HuH-7.5 (cell line): ENCODE results near the gene RNU1-4.
"Not testable (repeated sequence)": the region's sequence is repeated elsewhere in the genome, so short reads cannot be mapped to it uniquely, and the experiment has no call there.

ENCODE experiments used
- DNase-seq: peaks from one replicate; pipeline ENCODE4 v3.0.0; 2011; ENCODE audit warnings: low spot score

Gene RNU1-4

DNA sequence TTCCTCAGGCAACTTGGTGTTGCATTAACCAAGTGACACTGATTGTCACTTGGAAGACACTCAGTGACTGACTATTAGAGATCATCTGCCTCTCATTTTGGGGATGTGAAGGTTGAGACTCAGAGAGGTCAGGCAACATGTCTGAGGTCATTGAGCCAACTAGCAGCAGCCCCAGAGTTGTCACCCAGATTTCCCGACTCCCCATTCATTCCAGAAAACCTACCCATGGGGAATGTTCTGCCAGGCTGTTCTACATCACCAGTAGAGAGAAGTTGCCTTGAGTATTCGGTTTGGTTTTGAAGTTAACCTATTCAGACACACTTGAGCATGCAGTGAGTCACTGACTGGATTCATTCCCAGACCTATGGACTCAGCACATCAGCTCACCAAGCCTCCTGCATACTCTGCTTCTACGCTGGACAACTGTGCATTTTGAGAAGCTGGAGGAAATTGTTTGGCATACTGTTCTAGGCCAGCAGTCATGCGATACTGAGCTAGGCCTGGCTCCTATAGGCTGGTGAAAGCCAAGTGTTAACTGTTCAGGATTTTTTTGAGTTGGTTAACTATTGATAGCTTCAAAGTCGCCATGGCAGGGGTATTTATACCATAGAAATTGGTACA lies 29.9 kb downstream of the RNU1-4 start:
- not testable (repeated sequence) for DNase-seq

DNA sequence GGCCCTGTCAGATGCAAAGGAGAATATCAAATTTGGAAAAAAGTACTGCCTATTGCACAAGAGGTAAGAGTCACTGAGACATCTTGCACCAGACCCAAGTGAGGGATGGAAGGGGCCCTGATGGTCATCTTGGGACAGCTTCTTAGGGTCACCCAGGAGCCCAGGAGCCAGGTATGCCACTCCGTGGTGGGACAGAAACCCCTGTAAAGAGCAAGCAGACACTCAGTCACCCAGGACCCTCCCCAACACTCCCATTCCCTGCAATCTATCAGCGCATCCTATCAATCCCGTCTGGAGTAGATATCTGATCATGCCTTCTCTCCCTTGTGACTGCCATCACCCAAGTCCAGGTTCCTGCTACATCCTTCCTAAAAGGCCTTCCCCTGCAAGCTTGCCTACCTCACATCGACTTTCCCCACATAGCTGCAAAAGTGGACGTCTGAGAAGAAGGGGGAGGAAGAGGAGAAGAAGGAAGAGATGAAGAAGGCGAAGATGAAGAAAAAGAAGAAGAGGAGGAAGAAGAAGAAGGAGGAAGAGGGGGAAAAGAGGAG lies 30.7 kb downstream of the RNU1-4 start:
- not testable (repeated sequence) for DNase-seq

DNA sequence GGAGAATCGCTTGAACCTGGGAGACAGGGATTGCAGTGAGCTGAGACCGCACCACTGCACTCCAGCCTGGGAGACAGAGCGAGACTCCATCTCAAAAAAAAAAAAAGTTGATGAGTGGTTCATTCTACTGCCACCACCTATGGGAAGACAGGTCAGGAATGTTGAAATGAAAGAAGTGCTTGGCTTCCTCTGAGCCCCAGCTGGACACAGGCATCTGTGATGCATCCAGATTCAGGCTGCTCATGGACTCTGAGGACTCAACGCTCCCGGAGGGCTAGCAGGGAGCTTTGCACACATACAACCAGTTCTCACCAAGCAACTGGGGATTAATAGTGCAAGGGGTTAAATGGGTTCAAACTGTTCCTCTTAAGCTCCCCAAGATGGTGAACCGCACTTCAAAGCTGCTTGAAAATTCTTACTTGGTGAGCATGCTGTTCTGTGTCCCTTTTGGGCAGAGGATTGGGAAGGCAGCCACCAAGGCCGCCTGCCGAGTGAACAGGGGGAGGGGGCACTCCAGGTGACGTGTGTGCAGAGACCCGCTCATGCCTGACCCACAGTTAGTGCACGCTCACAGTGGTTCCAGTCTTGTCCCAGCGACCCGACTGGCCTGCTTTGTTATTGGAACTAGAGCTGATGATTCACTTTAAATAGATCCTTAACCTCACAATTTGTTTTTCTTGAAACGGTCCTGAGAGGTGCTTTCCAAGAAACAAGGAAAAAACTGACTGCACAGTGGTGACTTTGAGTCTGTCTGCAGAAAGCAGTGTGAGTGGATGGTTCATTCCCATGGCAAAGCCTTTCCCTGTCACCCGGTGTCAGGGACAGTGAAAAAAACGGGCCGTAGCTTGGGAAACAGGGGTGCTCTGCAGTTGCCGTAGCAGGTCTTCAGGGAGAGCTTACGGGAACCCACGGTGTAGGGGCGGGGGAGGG lies 32.2 kb downstream of the RNU1-4 start:
- DNase-seq, result not testable (repeated sequence)

DNA sequence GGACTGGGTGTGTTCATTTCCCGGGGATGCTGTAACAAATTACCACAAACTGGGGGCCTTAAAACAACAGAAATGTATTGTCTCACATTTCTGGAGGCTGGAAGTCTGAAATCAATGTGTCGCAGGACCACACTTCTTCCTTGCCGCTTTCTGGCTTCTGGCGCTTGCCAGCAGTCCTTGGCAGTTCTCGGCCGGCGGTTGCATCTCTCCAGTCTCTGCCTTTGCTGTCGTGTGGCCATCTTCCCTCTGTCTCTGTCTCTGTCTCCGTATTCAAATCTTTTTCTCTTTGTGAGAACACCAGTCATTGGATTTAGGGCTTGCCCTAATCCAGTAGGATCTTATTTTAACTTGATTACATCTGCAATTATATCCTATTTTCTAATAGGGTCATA lies 32.9 kb downstream of the RNU1-4 start:
- not testable (repeated sequence) for DNase-seq

DNA sequence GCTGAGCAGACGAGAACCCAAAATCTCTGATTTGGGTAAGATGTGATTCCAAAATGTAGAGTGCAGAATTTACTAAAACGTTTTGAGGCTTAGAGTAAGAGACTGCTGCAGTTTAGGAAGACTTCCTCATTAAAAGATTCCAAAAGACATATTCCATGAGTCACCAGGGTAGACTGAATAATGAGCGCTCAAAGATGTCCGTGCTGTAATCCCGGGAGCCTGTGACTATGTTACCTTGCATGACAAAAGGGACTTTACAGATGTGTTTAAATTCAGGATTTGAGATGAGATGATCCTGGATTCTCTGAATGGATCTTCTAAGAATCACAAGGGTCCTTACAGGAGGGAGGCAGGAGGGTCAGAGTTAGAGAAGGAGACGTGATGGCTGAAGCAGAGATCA lies 33.4 kb downstream of the RNU1-4 start:
- not testable (repeated sequence) for DNase-seq

DNA sequence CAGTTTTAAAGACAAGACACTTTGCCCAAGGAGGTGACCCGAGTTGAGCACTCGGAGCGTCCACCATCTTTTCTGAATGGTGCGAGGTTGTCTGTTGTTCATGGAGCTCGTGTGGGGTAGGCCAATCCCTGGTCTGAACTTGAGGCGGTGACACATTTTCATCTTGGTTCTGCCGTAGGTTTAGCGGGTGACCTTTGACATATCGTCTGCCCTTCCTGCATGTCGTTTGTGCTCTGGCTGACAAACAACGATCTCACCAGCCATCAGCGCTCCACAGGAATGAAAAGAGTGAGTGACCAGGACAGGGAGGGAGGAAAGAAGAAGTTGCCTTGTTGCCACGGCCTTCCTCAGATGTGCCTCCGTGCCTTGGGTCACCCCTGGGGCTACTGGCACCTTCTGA lies 34.5 kb downstream of the RNU1-4 start:
- DNase-seq, result not testable (repeated sequence)

DNA sequence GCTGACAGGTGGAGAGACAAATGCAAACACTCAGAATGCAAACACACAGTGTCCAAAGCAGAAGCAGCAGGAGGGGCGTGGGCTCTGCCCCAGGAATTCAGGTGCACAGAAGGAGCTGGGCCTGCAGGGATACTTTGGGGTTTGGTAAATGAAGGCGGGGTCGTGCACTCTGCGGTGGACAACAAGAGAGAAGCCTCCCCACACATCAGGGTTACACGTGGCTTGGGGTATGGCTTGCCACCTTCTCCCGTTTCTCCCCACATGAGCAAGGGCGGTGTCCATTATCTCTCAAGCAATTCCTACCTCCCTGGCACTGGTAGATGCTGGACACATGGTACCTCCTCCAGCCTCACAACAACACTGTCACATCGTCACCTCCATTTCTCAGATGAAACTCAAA lies 35.0 kb downstream of the RNU1-4 start:
- DNase-seq, result not testable (repeated sequence)

DNA sequence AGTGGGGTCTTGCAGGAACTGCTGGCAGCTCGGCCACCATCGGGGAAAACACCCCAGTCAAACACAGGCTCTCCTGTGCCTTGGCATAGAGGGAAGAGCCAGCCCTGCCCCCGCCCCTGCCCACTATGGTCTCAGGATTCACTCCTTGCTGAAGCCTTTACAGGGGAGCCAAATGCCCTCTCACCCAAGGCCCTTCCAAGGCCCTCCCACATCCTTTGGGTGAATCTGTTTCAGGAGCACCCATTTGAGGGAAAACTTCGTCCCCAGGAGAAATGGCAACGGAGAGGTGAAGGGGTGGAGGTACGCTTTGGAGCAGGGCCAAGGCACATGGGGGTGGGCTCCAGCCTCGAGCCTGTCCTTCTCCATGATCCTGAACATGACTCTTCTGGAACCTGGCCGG lies 35.9 kb downstream of the RNU1-4 start:
- DNase-seq, result not testable (repeated sequence)

DNA sequence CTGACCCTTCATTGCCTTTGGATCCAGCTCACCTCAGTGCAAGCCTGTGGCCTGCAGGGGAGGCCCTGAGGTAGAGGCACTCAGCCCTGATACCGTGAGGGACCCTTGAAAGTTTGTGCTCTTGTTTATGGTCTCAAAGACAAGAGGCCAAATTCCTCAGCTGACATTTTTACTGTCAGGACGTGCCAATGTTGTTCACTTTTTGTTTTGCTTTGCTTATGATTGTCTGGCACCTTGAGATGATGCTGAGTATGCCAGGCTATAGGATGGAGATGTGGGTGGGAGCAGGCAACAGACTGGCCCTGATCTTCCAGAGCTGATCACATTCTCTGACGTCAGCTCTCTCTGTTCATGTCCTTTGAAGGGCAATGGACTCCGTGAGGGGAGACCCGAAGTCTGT lies 36.5 kb downstream of the RNU1-4 start:
- DNase-seq, result not testable (repeated sequence)

DNA sequence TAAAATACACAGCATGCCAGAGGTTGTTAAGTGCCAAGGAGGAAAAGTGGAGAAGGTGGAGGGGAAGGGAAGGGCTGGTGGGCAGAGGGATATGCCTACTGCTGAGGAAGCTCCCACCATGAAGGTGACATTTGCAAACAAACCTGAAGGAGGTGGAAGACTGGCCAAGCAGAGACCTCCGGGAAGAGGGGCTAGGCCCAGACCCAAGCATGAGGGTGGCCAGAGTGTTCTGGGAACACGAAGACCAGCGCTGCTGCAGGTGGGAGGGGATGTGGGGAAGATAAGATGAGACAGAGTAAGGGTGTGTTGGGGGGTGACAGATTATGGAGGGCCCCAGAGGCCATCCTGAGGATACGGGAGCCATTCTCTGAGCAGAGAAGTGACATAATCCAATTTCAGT lies 37.5 kb downstream of the RNU1-4 start:
- DNase-seq, result not testable (repeated sequence)

DNA sequence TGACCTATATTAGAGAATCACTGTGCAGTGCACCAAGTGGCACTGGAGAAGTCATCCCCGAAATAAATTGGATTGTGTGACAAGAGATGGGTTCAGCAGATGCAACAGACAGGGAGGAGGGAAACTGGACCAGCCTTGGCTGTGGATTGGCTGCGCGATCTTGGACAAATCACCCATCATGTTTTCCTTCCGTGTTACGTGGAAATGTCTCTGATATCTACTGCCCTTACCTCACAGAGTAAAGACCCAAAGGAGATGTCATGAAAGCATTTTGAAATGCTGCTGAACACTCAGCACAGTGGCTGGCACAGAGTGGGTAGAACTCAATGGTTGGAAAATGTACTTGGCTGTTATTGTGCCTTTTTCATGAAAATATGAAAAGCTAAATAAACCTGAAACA lies 39.2 kb downstream of the RNU1-4 start:
- DNase-seq, result not testable (repeated sequence)

DNA sequence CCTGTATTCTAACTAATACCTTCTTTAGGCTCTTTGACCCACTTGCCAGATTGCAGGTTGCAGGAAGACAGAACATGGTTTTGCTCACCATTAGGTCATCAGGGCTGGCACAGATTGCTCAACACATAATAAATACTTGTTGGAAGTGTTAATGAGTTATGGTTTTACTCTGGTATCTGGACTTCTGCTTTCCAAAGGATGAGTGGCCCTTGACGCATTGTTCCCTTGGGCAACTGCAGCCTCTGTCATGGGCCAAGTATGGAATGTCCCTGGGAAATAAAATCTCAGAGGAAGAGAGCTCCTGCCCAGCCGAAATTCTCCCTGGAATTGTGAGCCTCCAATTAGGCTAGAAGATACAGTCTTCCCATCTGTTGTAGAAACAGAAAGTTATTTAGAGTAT lies 40.7 kb downstream of the RNU1-4 start:
- not testable (repeated sequence) for DNase-seq

DNA sequence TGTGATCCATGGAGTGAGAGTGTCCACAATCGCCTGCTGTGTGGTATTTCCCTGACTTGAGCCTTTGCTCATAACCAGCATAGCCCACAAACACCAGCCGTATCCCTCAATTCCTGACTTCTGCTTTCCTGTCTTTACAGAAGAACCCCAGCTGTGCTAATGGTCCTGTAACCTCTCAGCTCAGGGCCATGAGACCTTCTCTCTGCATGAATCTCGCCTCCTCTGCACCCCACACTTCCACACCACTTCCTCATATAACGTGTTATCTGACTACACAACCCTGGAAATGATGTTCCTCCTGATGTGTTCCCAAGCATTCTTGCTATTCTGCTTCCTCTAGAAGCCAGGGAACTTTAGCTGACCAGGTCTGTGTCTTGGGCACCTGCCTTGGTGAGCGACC lies 41.3 kb downstream of the RNU1-4 start:
- DNase-seq, result not testable (repeated sequence)

DNA sequence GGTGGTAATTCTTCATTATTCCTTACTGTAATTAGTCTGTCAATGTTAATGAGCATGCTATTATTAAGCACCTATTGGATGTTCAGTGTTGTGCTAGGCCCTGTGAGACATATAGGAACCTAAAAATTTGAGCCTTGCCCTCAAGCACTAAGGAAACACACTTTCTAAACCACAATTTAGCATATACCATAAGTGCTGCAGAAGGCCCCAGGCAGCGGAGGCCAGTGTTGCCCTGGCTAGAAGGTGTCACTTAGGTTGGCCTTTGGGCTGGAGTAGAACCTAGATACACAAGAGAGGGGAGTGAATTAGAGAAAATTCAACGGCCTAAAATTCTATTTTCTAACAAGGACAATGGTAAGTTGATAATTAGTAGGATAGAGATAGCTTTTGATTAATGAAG lies 44.6 kb downstream of the RNU1-4 start:
- DNase-seq, result not testable (repeated sequence)

DNA sequence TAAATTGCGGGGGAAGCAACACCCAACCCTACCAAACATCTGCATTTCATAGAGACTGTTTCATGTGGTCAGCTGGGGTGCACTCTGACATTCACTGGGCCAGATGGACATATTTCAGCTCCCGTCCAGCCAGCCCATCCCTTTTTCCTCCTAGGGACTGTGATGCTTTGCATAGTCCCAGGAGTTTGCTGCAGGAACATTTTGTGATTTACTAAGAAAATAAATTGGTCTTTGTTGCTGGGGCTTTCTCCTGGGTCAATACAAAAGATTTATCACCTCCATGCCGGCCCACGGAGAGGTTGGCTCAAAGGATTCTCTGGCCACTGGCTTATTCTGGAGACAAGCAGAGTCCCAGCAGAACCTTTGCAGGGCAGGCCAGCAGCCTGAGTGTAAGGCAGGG lies 46.0 kb downstream of the RNU1-4 start:
- DNase-seq, result not testable (repeated sequence)

DNA sequence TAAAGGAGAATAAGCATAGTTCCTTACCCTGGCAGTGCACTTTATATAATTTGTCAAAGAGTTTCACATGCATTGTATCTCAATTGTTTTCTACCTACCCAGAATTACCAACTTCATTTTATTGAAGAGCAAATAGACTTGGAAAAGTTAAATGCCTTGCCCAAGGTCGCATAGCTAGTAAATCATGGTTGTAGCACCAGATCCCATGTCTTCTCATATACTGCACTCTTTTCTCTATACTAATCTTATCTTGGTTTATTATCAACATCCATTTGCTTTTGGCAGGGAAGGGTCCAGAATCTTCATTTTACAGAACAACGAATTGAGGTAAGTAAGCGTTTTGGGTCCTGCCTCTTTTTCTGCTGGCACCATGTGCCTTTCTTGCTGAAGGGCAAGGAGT lies 46.9 kb downstream of the RNU1-4 start:
- DNase-seq, result not testable (repeated sequence)

DNA sequence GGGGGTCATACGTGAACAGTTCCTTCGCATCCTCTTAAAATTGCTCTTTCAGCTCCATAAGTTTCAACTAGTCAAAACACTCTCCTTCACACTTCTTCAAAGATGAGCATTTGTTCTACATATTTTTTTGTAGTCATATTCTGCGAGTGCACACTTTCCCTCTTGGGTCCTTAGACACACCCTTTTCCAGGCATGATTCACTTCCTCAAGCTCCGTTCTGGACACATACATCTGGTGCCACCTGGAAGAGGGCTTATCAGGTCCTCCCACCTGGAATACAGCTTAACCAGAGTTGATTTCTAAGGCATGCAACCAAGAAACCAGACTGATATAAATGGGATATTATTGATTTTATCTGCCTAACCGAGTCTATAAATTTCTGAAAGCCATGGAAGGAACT lies 47.4 kb downstream of the RNU1-4 start:
- DNase-seq, result not testable (repeated sequence)
